ENCODE results near the gene PMEPA1. TPM values are rescaled to one million over a fixed set of nuclear protein-coding genes. Genes with fewer than 3 reads are reported as not detected.

PMEPA1 gene
- total RNA-seq, 1 donor from 2014 or later, result 26.3 TPM

DNA sequence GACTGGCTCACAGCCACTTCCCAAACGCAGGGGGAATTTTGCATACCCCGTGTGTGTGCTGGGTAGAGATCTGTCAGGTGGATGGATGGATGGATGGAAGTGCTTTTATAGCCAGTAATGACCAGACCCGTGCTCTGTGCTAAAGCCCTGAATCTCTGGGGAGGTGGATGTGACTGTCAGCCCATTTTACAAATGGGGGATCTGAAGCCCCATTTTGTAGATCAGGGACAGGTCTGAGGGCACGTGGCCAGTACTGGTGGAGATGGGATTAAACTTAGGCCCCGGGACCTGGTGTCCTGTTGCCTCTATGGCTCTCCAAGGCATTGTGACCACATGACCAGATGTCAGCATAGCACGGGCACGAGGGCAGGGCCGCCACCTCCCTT is 51.4 kb downstream of the PMEPA1 start:
- DNase-seq (ENCODE audit: low spot score) (no peak), ATAC-seq (no peak)
- intact Hi-C loops (cut with DNase I), result loop anchor here (5.0 to 10.0 kb wide), 2 partner anchors 426 to 549 kb away; no protein-coding TSS in a partner anchor

DNA sequence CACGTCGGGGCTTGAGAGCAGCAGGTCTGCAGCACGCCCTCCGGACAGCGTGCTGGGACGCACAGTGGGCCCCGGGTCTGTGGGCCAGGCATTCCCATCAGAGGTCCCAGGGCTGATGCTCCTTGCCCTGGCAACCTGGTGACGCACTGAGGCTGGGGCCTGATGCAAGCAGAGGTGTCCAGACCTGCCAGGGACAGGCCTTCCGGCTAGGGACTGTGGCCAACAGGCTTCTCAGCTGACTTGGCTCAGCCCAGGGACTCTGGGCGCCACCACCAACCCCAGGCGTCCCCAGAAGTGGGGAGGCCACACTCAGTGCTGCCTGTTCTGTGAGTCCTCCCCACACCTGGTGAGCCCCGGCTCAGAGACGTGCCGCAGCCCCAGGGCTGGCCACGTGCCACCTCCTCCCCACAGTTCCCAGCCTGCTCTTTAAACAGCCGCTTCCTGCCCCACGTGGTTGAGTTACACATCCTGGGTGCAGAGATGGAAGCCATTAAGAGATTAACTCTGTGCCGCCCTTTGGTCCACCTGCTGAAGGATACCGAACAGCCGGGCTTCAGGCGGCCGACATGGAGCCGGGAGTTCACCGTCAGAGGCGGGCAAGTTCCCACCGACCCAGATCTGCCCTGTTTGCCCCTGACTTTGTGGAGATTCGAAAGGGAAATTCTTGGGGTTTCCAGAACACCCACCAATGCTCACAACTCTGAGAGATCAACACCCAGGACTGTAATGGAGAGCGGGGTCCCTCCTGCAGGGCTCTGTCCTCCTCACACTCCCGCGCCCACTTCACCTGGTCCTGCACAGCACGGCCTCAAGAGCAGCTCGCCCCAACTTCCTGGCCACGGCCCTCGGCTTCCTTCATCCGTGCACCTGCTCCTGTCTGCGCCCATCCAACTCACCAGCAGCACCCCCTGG is 52.0 kb downstream of the PMEPA1 start:
- no peak for ATAC-seq
- DNase-seq (ENCODE audit: low spot score), result peak; percentile 50
- intact Hi-C loops (cut with DNase I), result loop anchor here (2.0 to 10.0 kb wide), 3 partner anchors 427 to 550 kb away; no protein-coding TSS in a partner anchor

DNA sequence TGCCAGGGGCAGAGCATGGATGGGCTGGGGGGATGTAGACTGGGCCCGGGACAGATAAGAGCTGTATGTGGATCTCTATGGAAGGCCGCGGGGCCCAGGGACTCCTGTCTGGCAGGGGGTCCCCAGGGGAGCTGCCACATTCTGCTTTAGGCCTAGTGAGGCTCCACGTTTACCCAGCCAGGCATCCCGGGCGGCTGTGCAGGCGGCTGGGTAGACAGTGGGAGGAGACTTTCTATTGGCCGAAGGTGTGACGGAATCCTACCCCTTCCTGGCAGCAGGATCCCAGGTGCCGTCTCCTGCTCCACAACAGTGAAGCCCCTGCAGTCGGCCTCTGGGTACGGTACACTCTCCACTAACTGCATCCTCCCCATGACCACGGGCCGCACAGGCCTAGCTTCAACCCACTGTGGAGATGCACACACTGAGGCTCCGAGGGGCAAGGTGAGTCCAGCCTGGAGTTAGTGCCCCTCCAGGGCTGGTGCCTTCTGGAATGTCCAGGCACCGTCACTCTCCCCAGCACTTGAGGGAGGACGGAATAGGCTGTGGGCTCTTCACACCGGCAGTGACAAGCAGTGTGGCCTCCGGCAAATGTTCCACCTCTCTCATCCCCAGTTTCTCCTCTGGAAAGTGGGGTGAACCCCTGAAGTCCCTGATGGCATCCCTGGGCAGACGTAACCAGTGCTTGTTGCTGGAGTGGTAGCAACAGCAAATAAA is 52.8 kb downstream of the PMEPA1 start:
- ATAC-seq (no peak), DNase-seq (ENCODE audit: low spot score) (peak; percentile 51)
- intact Hi-C loops (cut with DNase I), result loop anchor here (2.0 to 10.0 kb wide), 3 partner anchors 428 to 550 kb away; no protein-coding TSS in a partner anchor

DNA sequence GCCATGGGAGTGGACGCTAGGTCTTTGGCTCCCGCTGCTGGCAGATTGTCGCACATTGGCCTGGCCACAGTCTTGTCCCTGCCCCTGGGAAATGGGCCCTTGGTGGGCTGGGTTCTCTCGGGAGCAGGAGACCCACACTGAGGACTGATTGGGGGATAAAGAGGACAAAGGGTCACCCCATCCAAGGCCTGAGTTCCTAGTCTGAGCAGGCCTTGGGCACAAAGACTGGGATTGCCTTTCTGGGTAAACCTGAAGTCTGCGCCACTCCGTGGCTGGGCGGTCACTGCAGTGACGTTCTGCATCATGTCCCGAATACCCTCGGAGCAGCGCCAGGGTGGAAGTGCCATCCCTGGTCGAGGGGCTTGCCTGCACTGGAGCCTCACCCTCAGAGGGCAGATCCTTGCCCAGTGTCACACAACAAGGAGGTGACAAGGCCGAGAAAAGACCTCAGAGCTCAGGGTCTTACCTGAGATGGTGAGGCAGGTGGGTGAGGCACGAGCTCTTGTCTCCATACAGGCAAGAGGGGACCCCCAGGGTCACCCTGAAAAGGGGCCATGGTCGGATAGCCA is 53.5 kb downstream of the PMEPA1 start:
- intact Hi-C loops (cut with DNase I), result loop anchor here (2.0 to 10.0 kb wide), 3 partner anchors 428 to 551 kb away; no protein-coding TSS in a partner anchor
- no peak for ATAC-seq
- peak; percentile 47 for DNase-seq (ENCODE audit: low spot score)

- ATAC-seq (no peak), DNase-seq (ENCODE audit: low spot score) (peak; percentile 34)
- intact Hi-C loops (cut with DNase I), result loop anchor here (2.0 to 10.0 kb wide), 3 partner anchors 429 to 552 kb away; no protein-coding TSS in a partner anchor
Measured at GRCh38 chr20:57655809-57656155, 54.0 kb downstream of the PMEPA1 start.

DNA sequence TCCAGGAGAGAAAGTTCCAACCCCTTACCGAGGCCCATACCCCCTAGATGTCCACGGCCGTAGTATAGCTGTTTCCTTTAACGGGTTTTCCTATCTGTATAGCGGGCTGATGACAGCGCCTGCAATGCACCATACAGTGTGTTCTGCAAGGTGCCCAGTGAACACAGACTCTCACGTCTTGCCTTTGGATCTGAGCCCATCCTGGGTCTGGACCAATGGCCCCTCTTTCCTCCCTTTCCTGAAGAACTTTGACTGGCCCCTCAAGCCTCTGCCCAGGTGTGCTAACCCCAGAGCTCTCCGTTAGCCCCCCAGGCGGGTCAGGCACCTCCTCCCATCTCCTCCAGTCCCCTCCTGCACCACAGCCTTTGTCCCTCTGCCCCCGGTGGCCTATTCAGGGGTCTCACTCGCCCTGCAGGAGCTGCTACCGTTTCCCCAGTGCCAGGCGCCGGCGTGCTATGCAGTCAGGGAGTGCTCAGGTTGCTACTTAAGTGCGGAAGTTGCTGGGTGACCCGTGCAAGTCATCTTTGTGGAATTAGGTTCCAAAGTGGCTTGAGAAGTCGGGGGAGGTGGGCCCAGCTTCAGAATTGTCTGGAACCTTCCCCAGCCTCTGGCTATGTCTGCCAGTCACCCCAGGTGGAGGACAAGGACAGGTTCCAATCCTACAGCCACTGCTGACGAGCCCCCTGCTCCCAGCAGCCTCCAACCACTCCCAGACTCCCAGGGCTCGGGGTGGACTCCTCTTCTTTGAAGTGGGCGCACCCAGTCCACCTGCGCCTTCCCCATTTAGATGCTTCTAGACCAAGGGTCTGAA is 54.6 kb downstream of the PMEPA1 start:
- intact Hi-C loops (cut with DNase I), result loop anchor here (5.0 to 10.0 kb wide), 2 partner anchors 430 to 552 kb away; no protein-coding TSS in a partner anchor
- DNase-seq (ENCODE audit: low spot score) (peak; percentile 57), ATAC-seq (no peak)

DNA sequence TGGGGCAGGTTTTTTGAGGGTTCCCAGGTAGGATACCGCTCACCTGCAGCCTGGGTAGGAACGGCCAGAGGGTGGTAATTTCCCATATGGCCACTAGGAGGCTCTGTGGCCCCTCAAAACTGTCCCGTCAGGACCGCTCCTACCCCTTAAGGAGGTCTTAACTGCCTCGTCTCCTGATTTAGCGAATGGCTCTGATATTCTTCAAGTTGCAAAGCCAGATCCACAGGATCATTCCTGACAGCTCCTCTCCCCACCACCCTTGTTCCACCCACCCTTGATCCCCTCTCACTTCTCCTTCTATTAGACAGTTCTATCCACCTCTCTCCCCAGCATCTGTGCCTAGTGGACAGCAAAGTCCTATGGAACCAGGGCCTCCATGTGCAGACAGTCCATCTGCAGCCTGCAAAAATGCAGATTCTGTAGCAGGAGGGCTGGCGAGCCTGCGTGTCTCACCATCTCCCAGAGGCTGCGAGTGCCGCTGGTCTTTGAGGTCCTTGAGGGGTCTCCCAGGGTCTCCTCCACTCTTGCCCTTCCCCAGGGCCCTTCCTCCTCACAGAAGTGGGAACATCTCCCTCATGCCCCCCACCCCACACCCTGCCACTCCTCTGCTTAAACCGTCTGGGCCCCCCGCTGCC is 55.3 kb downstream of the PMEPA1 start:
- intact Hi-C loops (cut with DNase I), result loop anchor here (10.0 kb wide), 1 partner anchor 430 kb away; no protein-coding TSS in a partner anchor
- peak; percentile 86 for ATAC-seq
- DNase-seq (ENCODE audit: low spot score), result peak; percentile 64

GRCh38 chr20:57653910-57654309 is 55.9 kb downstream of the PMEPA1 start:
- intact Hi-C loops (cut with DNase I), result loop anchor here (10.0 kb wide), 1 partner anchor 431 kb away; no protein-coding TSS in a partner anchor
- ATAC-seq, result no peak
- peak; percentile 55 for DNase-seq (ENCODE audit: low spot score)

DNA sequence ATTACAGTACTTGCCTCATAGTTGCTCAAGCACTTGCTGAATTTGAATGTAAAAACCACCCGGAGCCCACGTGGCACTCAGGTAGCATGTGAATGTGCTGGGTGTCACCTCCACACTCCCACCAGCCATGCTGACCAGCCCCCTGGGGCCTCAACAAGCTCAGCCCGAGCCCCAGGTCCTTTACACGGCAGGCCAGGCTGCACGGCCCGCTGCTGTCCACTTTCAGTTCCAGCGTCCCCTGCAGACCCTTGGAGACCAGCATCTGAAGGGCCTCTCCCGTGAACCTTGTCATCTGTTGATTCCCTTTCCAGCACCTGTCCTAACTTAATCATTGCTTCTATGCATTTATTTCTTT is 56.3 kb downstream of the PMEPA1 start:
- DNase-seq (ENCODE audit: low spot score) (peak; percentile 51), ATAC-seq (no peak)
- intact Hi-C loops (cut with DNase I), result loop anchor here (10.0 kb wide), 1 partner anchor 431 kb away; no protein-coding TSS in a partner anchor

GRCh38 chr20:57652606-57653545 is 56.9 kb downstream of the PMEPA1 start:
- DNase-seq (ENCODE audit: low spot score) (peak; percentile 61), ATAC-seq (no peak)
- intact Hi-C loops (cut with DNase I), result loop anchor here (10.0 kb wide), 1 partner anchor 432 kb away; no protein-coding TSS in a partner anchor

DNA sequence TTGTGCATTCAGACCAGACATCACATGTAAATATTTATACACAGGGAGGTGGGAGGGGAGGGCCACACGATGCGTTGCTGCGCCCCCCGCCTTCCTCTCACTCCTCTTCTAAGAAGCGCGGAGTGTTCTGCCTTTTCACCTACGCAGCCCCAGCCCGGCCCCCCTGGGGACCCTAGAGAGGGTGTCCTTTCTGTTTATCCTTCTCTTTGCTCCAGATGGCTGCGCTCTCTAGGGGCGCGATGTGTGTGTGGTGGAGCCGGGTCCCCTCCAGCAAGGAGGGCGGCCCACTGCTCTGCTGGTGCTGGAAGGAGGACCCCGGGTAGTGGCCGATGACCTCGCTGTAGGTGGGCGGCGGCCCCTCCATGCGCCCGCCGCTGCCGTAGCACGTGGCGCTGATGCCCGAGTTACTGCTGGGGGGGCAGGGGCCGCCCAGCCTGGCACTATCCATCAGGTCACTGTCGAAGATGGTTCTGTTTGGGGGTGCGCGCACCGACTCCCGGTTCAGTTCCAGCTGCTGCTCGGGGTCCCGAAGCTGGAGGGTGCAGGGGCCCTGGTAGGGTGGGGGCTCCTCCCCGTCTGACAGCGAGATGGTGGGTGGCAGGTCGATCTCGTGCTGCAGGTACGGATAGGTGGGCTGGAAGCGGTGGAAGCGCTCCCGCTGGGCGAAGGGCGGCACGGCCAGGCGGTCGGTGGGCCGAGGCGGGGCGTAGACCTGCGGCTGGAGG is 57.8 kb downstream of the PMEPA1 start:
- intact Hi-C loops (cut with DNase I), result loop anchor here (10.0 kb wide), 1 partner anchor 433 kb away; no protein-coding TSS in a partner anchor
- ATAC-seq (no peak), DNase-seq (ENCODE audit: low spot score) (peak; percentile 58)

DNA sequence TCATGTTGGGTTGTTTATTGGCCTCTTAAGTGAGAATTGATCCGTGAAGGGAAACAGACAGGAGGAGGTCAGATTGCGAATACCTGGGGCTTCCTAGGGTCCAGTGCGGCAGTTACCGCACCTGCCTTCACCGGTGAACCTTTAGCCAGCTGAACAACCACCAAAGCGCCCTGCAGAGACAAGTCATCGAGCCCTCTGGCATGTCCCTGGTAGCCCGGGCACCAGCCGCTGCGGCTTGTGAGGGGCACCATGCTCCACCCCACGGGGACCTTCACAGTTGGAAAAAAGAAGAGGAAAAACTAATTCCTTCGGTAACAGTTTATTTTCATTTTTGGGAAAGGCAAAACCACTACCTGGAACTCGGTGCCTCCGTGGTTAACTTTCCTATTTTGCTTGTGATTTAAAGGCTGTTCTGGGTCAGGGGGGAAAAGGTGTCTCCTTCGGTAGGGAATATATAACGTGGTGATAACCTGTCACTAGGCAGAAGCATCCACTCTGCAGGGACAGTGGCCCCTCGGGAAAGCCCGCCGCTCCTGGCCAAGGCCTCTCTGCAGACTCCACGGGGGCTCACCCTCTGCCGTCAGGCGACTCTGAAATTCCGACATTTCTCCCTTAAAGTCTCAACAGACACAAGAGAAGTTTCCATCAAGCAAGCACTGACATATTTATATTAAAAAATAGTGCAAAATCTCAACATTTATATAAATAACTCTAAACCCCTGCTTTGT is 58.9 kb downstream of the PMEPA1 start:
- DNase-seq (ENCODE audit: low spot score), result peak; percentile 46
- ATAC-seq, result no peak
- intact Hi-C loops (cut with DNase I), result loop anchor here (10.0 kb wide), 1 partner anchor 434 kb away; no protein-coding TSS in a partner anchor

DNA sequence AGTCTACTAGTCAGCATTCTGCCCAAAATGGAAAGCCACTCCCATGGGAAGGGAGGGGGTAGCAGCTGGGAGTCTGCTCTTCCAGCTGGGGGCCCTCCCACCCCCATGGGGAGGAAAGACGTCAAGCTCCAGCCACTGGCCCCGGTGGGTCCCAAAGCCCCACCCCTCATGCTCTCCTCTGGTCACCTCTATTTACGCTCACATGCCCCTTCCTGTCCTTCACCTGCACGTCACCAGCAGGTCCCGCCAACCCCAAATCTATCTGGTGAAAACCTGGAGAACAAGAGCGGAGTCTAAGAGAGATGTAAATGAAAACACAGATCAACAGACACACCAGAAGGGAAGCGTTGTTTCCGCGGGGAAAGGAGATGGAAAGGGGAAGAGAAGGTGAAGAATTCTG is 59.5 kb downstream of the PMEPA1 start:
- intact Hi-C loops (cut with DNase I), result loop anchor here (10.0 kb wide), 1 partner anchor 435 kb away; no protein-coding TSS in a partner anchor
- DNase-seq (ENCODE audit: low spot score) (no peak), ATAC-seq (no peak)

- intact Hi-C loops (cut with DNase I), result loop anchor here (10.0 kb wide), 1 partner anchor 435 kb away; no protein-coding TSS in a partner anchor
- DNase-seq (ENCODE audit: low spot score) (peak; percentile 54), ATAC-seq (no peak)
Measured at GRCh38 chr20:57649617-57650015, 60.2 kb downstream of the PMEPA1 start.

- DNase-seq (ENCODE audit: low spot score) (no peak), ATAC-seq (no peak)
- intact Hi-C loops (cut with DNase I), result no loop called here
Measured at GRCh38 chr20:57648878-57649616, 60.8 kb downstream of the PMEPA1 start.

Measured in sciatic nerve (tissue), 2 donors.